HG03103 (cell line): ENCODE data around the gene EPHB1.
"Not testable (repeated sequence)": the region's sequence is repeated elsewhere in the genome, so short reads cannot be mapped to it uniquely, and the experiment has no call there.

Experiments
- ATAC-seq: cut with Tn5 transposase; IDR thresholded peaks from one replicate; pipeline ENCODE4 v1.9.1; 2021; ENCODE audit warnings: low read depth; ENCODE audit not compliant: unreplicated experiment

The EPHB1 gene

GRCh38 chr3:135224815-135225362 is 429.8 kb downstream of the EPHB1 start:
- ATAC-seq: no peak

DNA sequence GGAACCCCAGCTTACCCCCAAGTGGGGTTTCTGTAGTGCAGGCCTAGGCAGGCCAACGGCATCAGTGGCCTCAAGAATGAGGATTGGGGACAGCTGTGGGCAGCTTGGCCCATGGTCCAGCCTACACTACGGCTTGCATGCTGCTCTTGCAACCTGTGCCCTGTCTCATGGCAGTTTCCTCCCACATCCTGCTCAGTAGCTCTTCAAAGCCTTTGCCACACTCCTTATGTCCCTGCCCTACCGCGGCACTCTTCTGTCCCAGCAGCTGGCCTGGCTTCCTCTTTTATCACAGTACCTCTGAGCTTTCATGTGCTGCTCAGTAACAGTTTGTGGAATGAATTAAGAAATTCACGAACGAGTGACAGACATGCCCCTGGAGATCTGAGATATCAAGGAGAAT is 431.0 kb downstream of the EPHB1 start:
- ATAC-seq: no peak

DNA sequence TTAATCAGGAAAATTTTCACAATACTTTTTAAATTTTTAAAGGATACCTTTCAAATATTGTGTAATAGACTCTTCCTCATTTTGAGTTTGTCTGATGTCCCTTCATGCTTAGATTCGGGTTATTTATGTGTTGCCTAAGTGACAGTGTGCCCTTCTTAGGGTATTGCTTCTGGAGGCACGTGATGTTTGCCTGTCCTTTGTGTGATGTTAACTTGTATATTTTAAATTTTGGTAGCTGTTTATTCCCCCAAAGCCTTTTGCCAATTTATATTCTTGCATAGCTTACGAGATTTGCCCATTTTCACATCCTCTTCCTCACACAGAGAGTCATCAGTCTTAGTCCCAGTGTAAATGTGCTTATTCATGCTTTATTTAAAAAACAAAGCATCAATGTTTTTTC is 433.1 kb downstream of the EPHB1 start:
- ATAC-seq: no peak

GRCh38 chr3:135229018-135229495 is 434.0 kb downstream of the EPHB1 start:
- ATAC-seq: no peak

DNA sequence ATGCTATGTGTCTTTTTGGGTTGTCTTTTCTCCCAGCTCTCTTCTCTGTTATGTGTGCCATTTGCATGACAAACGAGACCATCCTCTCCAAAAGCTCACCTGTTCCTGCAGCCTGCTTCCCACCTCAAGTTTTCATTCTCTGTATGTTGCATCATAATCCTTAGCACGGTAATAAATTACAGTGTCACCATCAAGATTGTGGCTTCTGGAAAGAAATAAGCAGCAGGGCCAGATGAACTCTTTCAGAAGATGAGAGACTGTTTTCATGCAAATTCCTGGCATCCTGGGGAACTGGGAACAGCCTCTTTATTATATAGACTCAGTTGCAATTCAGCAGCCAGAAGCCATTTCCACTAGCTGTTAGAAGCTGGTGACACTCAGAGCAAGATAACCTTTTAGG is 436.7 kb downstream of the EPHB1 start:
- ATAC-seq: no peak

DNA sequence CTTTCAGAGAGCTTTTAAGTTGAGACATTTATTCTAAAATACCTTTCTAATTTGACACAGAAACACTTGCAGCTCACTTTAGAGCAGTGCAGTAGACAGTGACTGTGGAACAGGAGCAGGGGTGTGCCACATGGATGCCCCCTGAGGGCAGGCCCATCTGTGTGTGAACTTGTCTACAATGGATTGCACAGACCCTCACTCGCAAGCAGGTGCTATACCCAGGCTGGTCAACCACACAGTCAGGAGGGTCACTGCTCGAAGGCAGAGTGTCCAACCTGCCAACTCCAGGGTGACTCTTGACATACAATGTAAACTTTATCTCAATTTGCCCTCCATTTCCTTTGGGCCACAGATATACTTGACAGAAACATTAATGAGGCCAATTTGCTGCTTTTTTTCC is 437.2 kb downstream of the EPHB1 start:
- ATAC-seq: no peak

DNA sequence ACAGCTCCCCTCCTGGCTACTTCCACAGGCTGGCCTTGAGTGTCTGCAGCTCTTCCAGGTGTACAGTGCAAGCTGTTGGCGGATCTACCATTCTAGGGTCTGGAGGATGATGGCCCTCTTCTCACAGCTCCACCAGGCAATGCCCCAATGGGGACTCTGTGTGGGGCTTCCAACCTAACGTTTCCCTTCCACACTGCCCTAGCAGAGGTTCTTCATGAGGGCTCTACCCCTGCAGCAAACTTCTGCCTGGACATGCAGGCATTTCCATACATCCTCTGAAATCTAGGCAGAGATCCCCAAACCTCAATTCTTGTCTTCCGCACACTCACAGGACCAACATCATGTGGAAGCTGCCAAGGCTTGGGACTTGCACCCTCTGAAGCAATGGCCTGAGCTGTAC is 438.4 kb downstream of the EPHB1 start:
- not testable (repeated sequence) for ATAC-seq

DNA sequence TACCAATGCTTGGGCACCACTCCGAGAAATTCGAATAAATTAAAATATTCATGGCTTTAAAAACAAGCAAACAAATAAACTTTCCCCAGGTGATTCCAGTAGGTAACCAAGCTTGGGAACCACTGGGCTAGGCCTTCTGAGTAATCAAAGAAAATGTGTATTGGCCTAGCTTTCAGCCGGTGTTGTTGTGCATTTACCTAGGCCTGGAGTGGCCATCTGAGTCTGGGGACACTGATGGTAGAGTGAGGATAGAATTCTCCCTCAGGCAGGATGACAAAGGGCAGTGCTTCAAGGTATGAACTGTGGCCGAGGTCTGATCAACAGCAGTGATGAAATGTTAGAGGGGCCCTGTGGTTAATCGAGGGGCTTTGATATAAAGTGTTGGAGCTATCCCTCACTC is 440.5 kb downstream of the EPHB1 start:
- no peak for ATAC-seq

GRCh38 chr3:135237371-135238143 is 442.5 kb downstream of the EPHB1 start:
- ATAC-seq: no peak

GRCh38 chr3:135238236-135238830 is 443.3 kb downstream of the EPHB1 start:
- ATAC-seq: no peak

- ATAC-seq: no peak
These were observed 444.0 kb downstream of the EPHB1 start for GRCh38 chr3:135238871-135239614.

- ATAC-seq: no peak
These were observed 444.5 kb downstream of the EPHB1 start for GRCh38 chr3:135239615-135239884.

GRCh38 chr3:135240426-135240825 is 445.4 kb downstream of the EPHB1 start:
- ATAC-seq: peak; percentile 52

GRCh38 chr3:135242285-135242684 is 447.2 kb downstream of the EPHB1 start:
- no peak for ATAC-seq

- no peak for ATAC-seq
These were observed 448.6 kb downstream of the EPHB1 start for GRCh38 chr3:135243616-135244015.

- no peak for ATAC-seq
These were observed 451.0 kb downstream of the EPHB1 start for GRCh38 chr3:135246027-135246426.

GRCh38 chr3:135248213-135248612 is 453.2 kb downstream of the EPHB1 start:
- no peak for ATAC-seq

- no peak for ATAC-seq
These were observed 454.1 kb downstream of the EPHB1 start for GRCh38 chr3:135249186-135249585.

DNA sequence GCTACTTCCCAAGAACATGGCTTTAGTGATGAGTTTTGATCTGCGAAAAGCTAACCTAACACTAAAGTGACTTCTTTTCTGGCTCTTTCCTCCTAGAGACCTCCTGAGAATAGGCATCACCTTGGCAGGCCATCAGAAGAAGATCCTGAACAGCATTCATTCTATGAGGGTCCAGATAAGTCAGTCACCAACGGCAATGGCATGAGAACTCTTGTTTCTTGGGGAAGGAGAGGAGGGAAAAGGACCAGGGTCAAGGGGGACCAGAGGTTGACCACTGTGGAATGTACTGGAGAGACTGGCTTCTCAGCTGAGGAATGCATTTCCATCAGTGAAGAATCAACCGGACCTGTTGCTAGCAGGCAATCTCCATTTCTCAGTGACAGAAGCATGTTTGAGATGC is 463.9 kb downstream of the EPHB1 start:
- no peak for ATAC-seq

GRCh38 chr3:135260025-135260424 is 465.0 kb downstream of the EPHB1 start:
- no peak for ATAC-seq

DNA sequence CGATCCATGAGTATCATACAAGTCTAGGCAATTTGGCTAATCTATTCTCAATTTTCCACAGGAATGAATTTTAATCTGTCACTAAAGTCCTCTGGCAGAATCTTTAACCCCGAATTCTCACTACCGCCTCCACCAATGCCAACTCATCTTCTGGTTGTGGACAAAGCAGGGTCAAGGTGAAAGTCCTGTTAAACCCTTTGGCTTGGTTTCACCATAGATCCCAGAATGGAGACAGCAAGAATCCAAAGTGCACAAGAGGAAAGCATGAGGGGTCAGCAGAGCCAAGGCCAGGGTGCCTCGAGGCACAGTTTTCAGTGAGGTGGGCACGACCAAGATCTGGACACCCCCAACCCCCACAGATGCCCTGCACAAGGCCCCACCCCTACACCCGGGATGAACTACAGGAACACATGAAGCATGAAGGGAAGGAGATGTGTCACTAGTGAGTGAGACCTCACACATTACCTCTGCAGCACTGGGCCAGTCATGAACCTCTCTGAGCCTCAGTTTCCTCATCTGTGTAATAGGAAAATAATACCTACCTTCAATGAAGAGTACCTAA is 466.2 kb downstream of the EPHB1 start:
- no peak for ATAC-seq
